K562 (cell line): ENCODE data around the gene PROK2. TPM values are rescaled to one million over a fixed set of nuclear protein-coding genes. Genes with fewer than 3 reads are reported as not detected.

Experiments
- ATAC-seq: fragments of 200-7000 bp; cut with Tn5 transposase; 3 replicates; pipeline ENCODE4 v1.9.1; 2020; ENCODE audit warnings: moderate library complexity
- BruUV-seq: library from RNA; stranded (reverse); fragments of 400-500 nt; replicated peaks from 2 replicates; lab custom pipeline; 2021; lab: Mats Ljungman, UMichigan
- CTCF ChIA-PET: fragments of 300-600 bp; formaldehyde crosslinking; extraction: SDS; loops from one replicate; lab custom pipeline; 2021; ENCODE audit warnings: low intra/inter-chr PET ratio; lab: Yijun Ruan, JAX
- POLR2A ChIA-PET: fragments of 300-600, 350-650 bp; sonication (Branson Sonifier 250); formaldehyde crosslinking; extraction: SDS; loops from one replicate; lab custom pipeline; 2021; ENCODE audit warnings: antibody characterized with exemption, inconsistent platforms; lab: Yijun Ruan, JAX
- DNase-seq, 4 experiments: peaks; one replicate each; pipeline versions ENCODE4 v3.0.0 to v3.0.0-alpha.2; 2011 to 2018; ENCODE audit warnings: low spot score in 3 of 4, mixed read lengths in 3 of 4; ENCODE audit errors: extremely low read depth in 1 of 4
- FAIRE-seq: peaks from 2 replicates; lab custom pipeline; 2011; peaks lifted over from hg19 to GRCh38; lab: Jason Lieb, UNC
- H2AFZ ChIP-seq: 2 replicates; pipeline ENCODE4 v1.6.0; 2011; ENCODE audit warnings: low read depth, low read length, control low read depth, inconsistent platforms
- H3K27ac ChIP-seq: fragments of 200-600 bp; 3 replicates; pipeline ENCODE4 v1.8.0; 2011; ENCODE audit warnings: low read depth, mild to moderate bottlenecking, control low read depth, inconsistent platforms, low read length, moderate library complexity, mixed read lengths; ENCODE audit errors: extremely low read depth
- H3K27me3 ChIP-seq, 2 experiments: fragments of 300-600 bp in 1 of 2; 2 replicates in 1 of 2; 3 replicates in 1 of 2; pipeline versions ENCODE4 v1.6.0 to v1.8.0; 2011; ENCODE audit warnings: inconsistent platforms in 2 of 2, low read length in 2 of 2, mild to moderate bottlenecking in 1 of 2, mixed read lengths in 1 of 2, moderate library complexity in 1 of 2; ENCODE audit not compliant: control insufficient read depth in 2 of 2, insufficient read depth in 2 of 2
- H3K36me3 ChIP-seq: fragments of 300-600 bp; 3 replicates; pipeline ENCODE4 v1.8.0; 2011; ENCODE audit warnings: mild to moderate bottlenecking, low read length, inconsistent platforms; ENCODE audit not compliant: control insufficient read depth, insufficient read depth
- H3K4me1 ChIP-seq, 2 experiments: fragments of 200-600 bp in 1 of 2; replicated peaks in 1 of 2; 2 replicates in 1 of 2; 3 replicates in 1 of 2; pipeline versions ENCODE4 v1.5.1 to v1.8.0; 2011; ENCODE audit warnings: inconsistent platforms in 2 of 2, low read length in 2 of 2, mild to moderate bottlenecking in 1 of 2, mixed read lengths in 1 of 2, moderate library complexity in 1 of 2; ENCODE audit not compliant: control insufficient read depth in 2 of 2, insufficient read depth in 2 of 2
- H3K4me2 ChIP-seq: 2 replicates; pipeline ENCODE4 v1.6.1; 2011; ENCODE audit warnings: low read length, control low read depth, inconsistent platforms, mixed read lengths; ENCODE audit not compliant: insufficient read depth
- H3K4me3 ChIP-seq: fragments of 200-600 bp; sonication (generic), shearing (Covaris generic); 2 replicates; pipeline ENCODE4 v1.5.1; 2016; ENCODE audit warnings: control low read depth, inconsistent platforms
- H3K79me2 ChIP-seq: fragments of 200-600 bp; 3 replicates; pipeline ENCODE4 v1.8.0; 2011; ENCODE audit warnings: low read length, inconsistent platforms; ENCODE audit not compliant: control insufficient read depth, insufficient read depth
- H3K9ac ChIP-seq, 2 experiments: 2 replicates each; pipeline versions ENCODE4 v1.6.0 to v1.6.1; 2011; ENCODE audit warnings: low read depth in 2 of 2, low read length in 2 of 2, control low read depth in 1 of 2, inconsistent platforms in 1 of 2, mild to moderate bottlenecking in 1 of 2, mixed read lengths in 1 of 2; ENCODE audit not compliant: insufficient read depth in 1 of 2
- H3K9me1 ChIP-seq: one replicate; pipeline ENCODE4 v1.6.0; 2011; ENCODE audit warnings: inconsistent platforms, mild to moderate bottlenecking, low read length, moderate library complexity; ENCODE audit not compliant: control insufficient read depth, insufficient read depth
- H3K9me3 ChIP-seq: replicated peaks from 2 replicates; pipeline ENCODE4 v1.5.1; 2011; ENCODE audit warnings: low read depth, low read length, inconsistent platforms; ENCODE audit not compliant: control insufficient read depth, insufficient read depth
- H4K20me1 ChIP-seq: replicated peaks from 2 replicates; pipeline ENCODE4 v1.6.1; 2011; ENCODE audit warnings: low read length, inconsistent platforms, mixed read lengths; ENCODE audit not compliant: control insufficient read depth, insufficient read depth
- CBX1 ChIP-seq: sonication (generic); IDR thresholded peaks from 2 replicates; pipeline ENCODE4 v1.6.1; 2016; ENCODE audit warnings: antibody characterized with exemption, low read depth, mild to moderate bottlenecking
- ELK1 ChIP-seq: sonication (generic); formaldehyde crosslinking; IDR thresholded peaks from 2 replicates; pipeline ENCODE4 v1.8.1; 2022; ENCODE audit warnings: missing genetic modification reagents
- HNRNPLL ChIP-seq: fragments of 200-400 bp; formaldehyde crosslinking; IDR thresholded peaks from 2 replicates; pipeline ENCODE4 v1.6.1; 2017; ENCODE audit warnings: low read length, low read depth, mild to moderate bottlenecking; ENCODE audit not compliant: poor library complexity, severe bottlenecking
- KLF13 ChIP-seq: fragments of 450-650 bp; IDR thresholded peaks from 2 replicates; pipeline ENCODE4 v1.6.1; 2016; ENCODE audit warnings: missing genetic modification characterization, low read depth, mild to moderate bottlenecking, missing compliant biosample characterization, moderate library complexity, borderline replicate concordance
- MTA2 ChIP-seq: fragments of 450-650 bp; IDR thresholded peaks from 2 replicates; pipeline ENCODE4 v1.6.1; 2016; ENCODE audit warnings: low read depth
- SRSF7 ChIP-seq: fragments of 200-400 bp; formaldehyde crosslinking; optimal IDR thresholded peaks from 2 replicates; pipeline ENCODE3; 2017; ENCODE audit warnings: mild to moderate bottlenecking, low read depth, low read length
- TRIM24 ChIP-seq, 2 experiments: fragments of 450-650 bp; IDR thresholded peaks; 2 replicates each; pipeline ENCODE4 v1.6.1; 2016
- ZNF121 ChIP-seq: sonication (generic); formaldehyde crosslinking; conservative IDR thresholded peaks from 2 replicates; pipeline ENCODE4 v1.8.0; 2022; ENCODE audit warnings: missing genetic modification reagents
- ZNF253 ChIP-seq: fragments of 250-450 bp; sonication (Bioruptor Pico); conservative IDR thresholded peaks from 2 replicates; pipeline ENCODE4 v1.6.1; 2021; ENCODE audit warnings: mild to moderate bottlenecking
- ZNF274 ChIP-seq: IDR thresholded peaks from 2 replicates; pipeline ENCODE4 v1.6.1; 2011; ENCODE audit warnings: low read depth, mild to moderate bottlenecking, low read length, moderate library complexity, borderline replicate concordance
- WGBS: fragments of 100-300 bp; shearing (Covaris generic); methylation state at CpG from one replicate; pipeline ENCODE4 v1.1.6; 2016; ENCODE audit warnings: low coverage, mixed read lengths; ENCODE audit not compliant: insufficient coverage; ENCODE audit errors: missing lambda C conversion rate; 5-methylcytosine and 5-hydroxymethylcytosine counted together
- in situ Hi-C: fragments of 300-500 bp; cut with MboI; formaldehyde crosslinking; loops from 4 replicates; pipeline ENCODE4 v1.15.0; 2018; ENCODE audit warnings: inconsistent platforms, mixed read lengths
- intact Hi-C: fragments of 100-400 bp; cut with micrococcal nuclease; formaldehyde crosslinking; loops from 2 replicates; pipeline ENCODE4 v1.14.2; 2022
- polyA plus RNA-seq, 8 experiments: library from polyadenylated mRNA; depleted of rRNA in 4 of 8; stranded (reverse) in 5 of 8; unstranded in 3 of 8; fragments of >200 nt; fragmentation: Nextera tagmentation in 2 of 8; fragmentation: Illumina TruSeq in 1 of 8; extraction: Ambion mirVana in 2 of 8; extraction: Trizol in 1 of 8; gene quantifications; 2 replicates each; pipeline versions ENCODE4 v1.2.1 to v1.2.3, GENCODE V29; 2011 to 2014; ENCODE audit warnings: inconsistent platforms in 1 of 8, missing spikeins in 1 of 8
- total RNA-seq, 7 experiments: library from RNA; depleted of rRNA in 6 of 7; stranded (reverse); fragments of >200 nt in 6 of 7; fragmentation: Illumina TruSeq in 2 of 7; extraction: Trizol in 2 of 7; gene quantifications; 2 replicates each; pipeline versions ENCODE4 v1.2.1 to v1.2.3, GENCODE V29; 2011 to 2021; ENCODE audit warnings: low replicate concordance in 1 of 7

PROK2 gene
- total and polyA plus RNA-seq, 9 of the 15 experiments (the other 6 are each of a cell fraction or from before 2014, with no cell fraction given): 0.07 to 0.13 TPM; not detected in 7

DNA sequence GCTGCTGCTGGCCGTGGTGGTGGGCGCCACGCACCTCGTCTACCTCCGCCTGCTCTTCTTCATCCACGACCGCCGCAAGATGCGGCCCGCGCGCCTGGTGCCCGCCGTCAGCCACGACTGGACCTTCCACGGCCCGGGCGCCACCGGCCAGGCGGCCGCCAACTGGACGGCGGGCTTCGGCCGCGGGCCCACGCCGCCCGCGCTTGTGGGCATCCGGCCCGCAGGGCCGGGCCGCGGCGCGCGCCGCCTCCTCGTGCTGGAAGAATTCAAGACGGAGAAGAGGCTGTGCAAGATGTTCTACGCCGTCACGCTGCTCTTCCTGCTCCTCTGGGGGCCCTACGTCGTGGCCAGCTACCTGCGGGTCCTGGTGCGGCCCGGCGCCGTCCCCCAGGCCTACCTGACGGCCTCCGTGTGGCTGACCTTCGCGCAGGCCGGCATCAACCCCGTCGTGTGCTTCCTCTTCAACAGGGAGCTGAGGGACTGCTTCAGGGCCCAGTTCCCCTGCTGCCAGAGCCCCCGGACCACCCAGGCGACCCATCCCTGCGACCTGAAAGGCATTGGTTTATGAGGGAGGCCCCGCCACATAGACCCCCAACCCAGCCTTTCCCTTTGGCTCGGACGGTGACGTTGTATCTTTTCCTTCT, 30.2 kb downstream of the PROK2 start:
- intact Hi-C loops: no loop called here
- no peak for DNase-seq
- CTCF ChIA-PET: no interaction called here

More for the DNA sequence above, 30.2 kb downstream of the PROK2 start:
- Histone ChIP-seq H3K27me3 (peaks cover 0 to 10% of the 10 kb centered on the region in 2 experiments; a peak in 3 of 5 replicates), H3K9ac (no peak overlapping the region), H4K20me1 (no peaks in the 10 kb centered on the region), H3K36me3 (no peaks in the 10 kb centered on the region), H3K4me2 (no peak overlapping the region), H3K9me1 (no peaks in the 10 kb centered on the region)
- FAIRE-seq (no peak), ATAC-seq (no peak)
- in situ Hi-C loops: no loop called here
- no TSS peak for BruUV-seq
- TF ChIP-seq KLF13: no peak
- TF ChIP-seq HNRNPLL: no peak
- no peak for TF ChIP-seq ELK1 (CRISPR knock-in tag)
- TF ChIP-seq ZNF274: no peak
- TF ChIP-seq MTA2: no peak
- no peak for TF ChIP-seq CBX1
- no peak for TF ChIP-seq ZNF121 (CRISPR knock-in tag)
- TF ChIP-seq TRIM24 (IDR thresholded peaks at IDR 0.05): no peak
- TF ChIP-seq SRSF7: no peak
- no peak for TF ChIP-seq ZNF253 (CRISPR knock-in tag)
- TF ChIP-seq, all 486 proteins: peak for 0
- POLR2A ChIA-PET: no interaction called here
- Histone ChIP-seq H3K4me1 (no peaks in the 10 kb centered on the region), H2AFZ (no peak overlapping the region), H3K79me2 (no peaks in the 10 kb centered on the region), H3K27ac (no peak overlapping the region), H3K4me3 (no peak overlapping the region), H3K9me3 (no peaks in the 10 kb centered on the region)
- WGBS: 43% methylated on average over 24 of the region's 65 CpGs
